Panc1 (cell line): ENCODE results near the gene DAPK2. TPM values are rescaled to one million over a fixed set of nuclear protein-coding genes. Genes with fewer than 3 reads are reported as not detected.

ENCODE experiments used
- ATAC-seq: fragments of 200-7000 bp; cut with Tn5 transposase; 2 replicates; pipeline ENCODE4 v1.9.1; 2020; ENCODE audit warnings: mild to moderate bottlenecking, moderate library complexity
- BruUV-seq: library from RNA; stranded (reverse); fragments of 400-500 nt; replicated peaks from 2 replicates; lab custom pipeline; 2021; lab: Mats Ljungman, UMichigan
- CTCF ChIA-PET: fragments of 300-600 bp; sonication (Branson Sonifier 250); formaldehyde crosslinking; loops from one replicate; lab custom pipeline; 2022; ENCODE audit warnings: antibody characterized with exemption; lab: Charles Lee
- POLR2A ChIA-PET: fragments of 300-600 bp; sonication (Branson Sonifier 250); formaldehyde crosslinking; loops from one replicate; lab custom pipeline; 2022; ENCODE audit warnings: antibody characterized with exemption; lab: Charles Lee
- DNase-seq: peaks from one replicate; pipeline ENCODE4 v3.0.0-alpha.2; 2010; ENCODE audit warnings: low read depth, low spot score
- H3K27ac ChIP-seq: 2 replicates; pipeline ENCODE4 v1.5.1; 2011; ENCODE audit warnings: mild to moderate bottlenecking, low read length, inconsistent platforms
- H3K27me3 ChIP-seq: fragments of 200-500 bp; sonication (Bioruptor generic); 2 replicates; pipeline ENCODE4 v1.6.0; 2014; ENCODE audit warnings: low read length, inconsistent platforms; ENCODE audit not compliant: control insufficient read depth, insufficient read depth
- H3K36me3 ChIP-seq: fragments of 200-500 bp; sonication (Bioruptor generic); 2 replicates; pipeline ENCODE4 v1.5.1; 2014; ENCODE audit warnings: inconsistent platforms, mild to moderate bottlenecking, low read length, moderate library complexity; ENCODE audit not compliant: control insufficient read depth, insufficient read depth
- H3K4me1 ChIP-seq: 2 replicates; pipeline ENCODE4 v1.5.1; 2011; ENCODE audit warnings: inconsistent platforms, mild to moderate bottlenecking, low read length, moderate library complexity; ENCODE audit not compliant: control insufficient read depth, insufficient read depth
- H3K4me3 ChIP-seq, 2 experiments: 2 replicates each; pipeline ENCODE4 v1.5.1; 2011 to 2012; ENCODE audit warnings: low read depth in 2 of 2, low read length in 2 of 2, mild to moderate bottlenecking in 2 of 2, inconsistent platforms in 1 of 2, moderate library complexity in 1 of 2
- H3K9me3 ChIP-seq: fragments of 200-500 bp; sonication (Bioruptor generic); 2 replicates; pipeline ENCODE4 v1.5.1; 2014; ENCODE audit warnings: low read depth, mild to moderate bottlenecking, inconsistent platforms, low read length, moderate library complexity; ENCODE audit not compliant: control insufficient read depth, insufficient read depth
- CTCF ChIP-seq: fragments of 450-650 bp; IDR thresholded peaks from 2 replicates; pipeline ENCODE4 v1.5.1; 2017; ENCODE audit warnings: mild to moderate bottlenecking
- POLR2AphosphoS5 ChIP-seq: IDR thresholded peaks from 2 replicates; pipeline ENCODE4 v1.6.1; 2012; ENCODE audit warnings: mild to moderate bottlenecking, low read depth, low read length, moderate library complexity
- SIN3A ChIP-seq: IDR thresholded peaks from 2 replicates; pipeline ENCODE4 v1.6.1; 2012; ENCODE audit warnings: low read depth, mild to moderate bottlenecking, low read length, moderate library complexity, borderline replicate concordance; ENCODE audit not compliant: insufficient read depth
- TCF7L2 ChIP-seq: IDR thresholded peaks from 2 replicates; pipeline ENCODE4 v1.6.1; 2011; ENCODE audit warnings: mild to moderate bottlenecking, low read depth, low read length, inconsistent platforms
- in situ Hi-C: cut with HindIII; loops from 2 replicates; pipeline ENCODE4 v1.10.0; 2016; ENCODE audit warnings: low sequenced_read_pairs, low pct_unique_long_range_greater_than_20kb
- intact Hi-C: fragments of 100-400 bp; cut with micrococcal nuclease; formaldehyde crosslinking; loops from one replicate; pipeline ENCODE4 v1.10.0; 2022; ENCODE audit not compliant: unreplicated experiment
- total RNA-seq: library from RNA; stranded (reverse); gene quantifications from one replicate; pipeline ENCODE4 v1.2.1, GENCODE V29; 2021; ENCODE audit not compliant: unreplicated experiment
- TF ChIP-seq, protein P1 (sequence below), 2 experiments: IDR thresholded peaks; 2 replicates each; pipeline ENCODE4 v1.6.1; 2011 to 2012; ENCODE audit warnings: low read depth in 2 of 2, control low read depth in 1 of 2, low read length in 1 of 2, mild to moderate bottlenecking in 1 of 2, moderate library complexity in 1 of 2; ENCODE audit not compliant: insufficient read depth in 1 of 2

DAPK2 gene
- total RNA-seq, 1 experiment from 2014 or later: 10.2 TPM

- Histone ChIP-seq H3K36me3 (no peaks in the 10 kb centered on the region), H3K27me3 (no peaks in the 10 kb centered on the region), H3K4me1 (no peaks in the 10 kb centered on the region), H3K9me3 (no peaks in the 10 kb centered on the region), H3K4me3 (no peak overlapping the region), H3K27ac (no peak overlapping the region)
- intact Hi-C loops: no loop called here
- ATAC-seq (no peak), DNase-seq (no peak)
- in situ Hi-C loops: no loop called here
- no TSS peak for BruUV-seq
- CTCF ChIA-PET: no interaction called here
- POLR2A ChIA-PET: no interaction called here
- TF ChIP-seq, protein P1, sequence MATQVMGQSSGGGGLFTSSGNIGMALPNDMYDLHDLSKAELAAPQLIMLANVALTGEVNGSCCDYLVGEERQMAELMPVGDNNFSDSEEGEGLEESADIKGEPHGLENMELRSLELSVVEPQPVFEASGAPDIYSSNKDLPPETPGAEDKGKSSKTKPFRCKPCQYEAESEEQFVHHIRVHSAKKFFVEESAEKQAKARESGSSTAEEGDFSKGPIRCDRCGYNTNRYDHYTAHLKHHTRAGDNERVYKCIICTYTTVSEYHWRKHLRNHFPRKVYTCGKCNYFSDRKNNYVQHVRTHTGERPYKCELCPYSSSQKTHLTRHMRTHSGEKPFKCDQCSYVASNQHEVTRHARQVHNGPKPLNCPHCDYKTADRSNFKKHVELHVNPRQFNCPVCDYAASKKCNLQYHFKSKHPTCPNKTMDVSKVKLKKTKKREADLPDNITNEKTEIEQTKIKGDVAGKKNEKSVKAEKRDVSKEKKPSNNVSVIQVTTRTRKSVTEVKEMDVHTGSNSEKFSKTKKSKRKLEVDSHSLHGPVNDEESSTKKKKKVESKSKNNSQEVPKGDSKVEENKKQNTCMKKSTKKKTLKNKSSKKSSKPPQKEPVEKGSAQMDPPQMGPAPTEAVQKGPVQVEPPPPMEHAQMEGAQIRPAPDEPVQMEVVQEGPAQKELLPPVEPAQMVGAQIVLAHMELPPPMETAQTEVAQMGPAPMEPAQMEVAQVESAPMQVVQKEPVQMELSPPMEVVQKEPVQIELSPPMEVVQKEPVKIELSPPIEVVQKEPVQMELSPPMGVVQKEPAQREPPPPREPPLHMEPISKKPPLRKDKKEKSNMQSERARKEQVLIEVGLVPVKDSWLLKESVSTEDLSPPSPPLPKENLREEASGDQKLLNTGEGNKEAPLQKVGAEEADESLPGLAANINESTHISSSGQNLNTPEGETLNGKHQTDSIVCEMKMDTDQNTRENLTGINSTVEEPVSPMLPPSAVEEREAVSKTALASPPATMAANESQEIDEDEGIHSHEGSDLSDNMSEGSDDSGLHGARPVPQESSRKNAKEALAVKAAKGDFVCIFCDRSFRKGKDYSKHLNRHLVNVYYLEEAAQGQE (IDR thresholded peaks at IDR 0.05; ENCODE audit: insufficient read depth in 1 of 2, low read depth in 2 of 2, low read length in 1 of 2): no peak
- TF ChIP-seq TCF7L2 (no peak), POLR2AphosphoS5 (no peak), SIN3A (no peak), CTCF (no peak)
Measured at GRCh38 chr15:63948971-63949370, 97.3 kb downstream of the DAPK2 start.

DNA sequence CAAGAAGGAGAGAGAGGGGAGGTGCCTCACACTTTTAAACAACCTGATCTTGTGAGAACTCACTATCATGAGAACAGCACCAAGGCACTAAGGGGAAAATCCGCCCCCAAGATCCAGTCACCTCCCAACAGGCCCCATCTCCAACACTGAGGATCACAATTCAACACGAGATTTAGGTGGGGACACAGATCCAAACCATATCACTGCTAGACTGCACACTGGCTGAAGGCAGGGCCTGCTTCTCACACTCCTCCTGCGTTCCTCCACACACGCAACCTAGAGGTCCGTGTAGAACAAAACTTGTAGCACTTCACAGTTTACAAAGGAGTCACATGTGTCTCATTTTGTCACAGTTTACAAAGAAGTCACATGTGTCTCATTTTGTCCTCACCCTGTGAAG is 97.8 kb downstream of the DAPK2 start:
- intact Hi-C loops: no loop called here
- DNase-seq: no peak
- no peaks in the 10 kb centered on the region for H3K27me3 ChIP-seq
- ATAC-seq: no peak
- no peak overlapping the region for H3K27ac ChIP-seq
- TF ChIP-seq POLR2AphosphoS5: no peak
- TF ChIP-seq TCF7L2: no peak
- TF ChIP-seq, protein P1 (IDR thresholded peaks at IDR 0.05; ENCODE audit: insufficient read depth in 1 of 2, low read depth in 2 of 2, low read length in 1 of 2): no peak
- no peak for TF ChIP-seq CTCF
- no peak for TF ChIP-seq SIN3A
- no peak overlapping the region for H3K4me3 ChIP-seq
- ChIA-PET POLR2A (no interaction called here), CTCF (no interaction called here)
- in situ Hi-C loops: no loop called here
- no peaks in the 10 kb centered on the region for H3K36me3 ChIP-seq
- BruUV-seq: no TSS peak
- H3K9me3 ChIP-seq: no peaks in the 10 kb centered on the region
- no peaks in the 10 kb centered on the region for H3K4me1 ChIP-seq
